Measurements from ENCODE around the gene MYH14. TPM values are rescaled to one million over a fixed set of nuclear protein-coding genes. Genes with fewer than 3 reads are reported as not detected.

MYH14 gene
- total and polyA plus RNA-seq, 2 of the 13 experiments (the other 11 are each of a cell fraction or from before 2014, with no cell fraction given) = 5.5 to 5.8 TPM

- intact Hi-C loops (cut with micrococcal nuclease; ENCODE audit: unreplicated experiment) = no loop called here
- TF ChIP-seq NRL (CRISPR knock-in tag; IDR thresholded peaks at IDR 0.05; ENCODE audit: borderline replicate concordance) = no peak
- TF ChIP-seq ATF7 (IDR thresholded peaks at IDR 0.05) = peak; percentile 38; the same call in 1 of the 2 replicates
- TF ChIP-seq ATF7 (CRISPR knock-in tag; IDR thresholded peaks at IDR 0.05) = no peak
- ATAC-seq = no peak
Observed at GRCh38 chr19:50178859-50179537, 24.4 kb upstream of the MYH14 start.

GRCh38 chr19:50181121-50181520 lies 22.3 kb upstream of the MYH14 start:
- in situ Hi-C loops (cut with HindIII; ENCODE audit: extremely low pct_ligation_motif_present, low pct_unique_long_range_greater_than_20kb) = no loop called here

More at GRCh38 chr19:50178859-50179537, 24.4 kb upstream of the MYH14 start:
- 26% methylated on average over 9 of the region's 9 CpGs for WGBS (ENCODE audit: low lambda C conversion rate)
- no peak overlapping the region for H3K4me2 ChIP-seq (ENCODE audit: low read depth, low read length)
- POLR2A ChIA-PET = no interaction called here
- no peak overlapping the region for H3K4me3 ChIP-seq (replicated peaks in 1 of 3; ENCODE audit: insufficient read depth in 1 of 3, low read depth in 2 of 3, low read length in 3 of 3)
- no peaks in the 10 kb centered on the region for H3K9me3 ChIP-seq (ENCODE audit: low read length)
- in situ Hi-C loops (cut with HindIII; ENCODE audit: extremely low pct_ligation_motif_present, low pct_unique_long_range_greater_than_20kb) = no loop called here
- BruUV-seq (replicated peaks) = no TSS peak
- no peak overlapping the region for H2AFZ ChIP-seq (ENCODE audit: low read length)
- CTCF ChIA-PET (ENCODE audit: low intra/inter-chr PET ratio, low total read pairs) = no interaction called here
- no peaks in the 10 kb centered on the region for H3K79me2 ChIP-seq (ENCODE audit: insufficient read depth, low read length)
- no peaks in the 10 kb centered on the region for H4K20me1 ChIP-seq (ENCODE audit: insufficient read depth, low read length)
- H3K27ac ChIP-seq (ENCODE audit: extremely low read length, insufficient read depth, low read length) = no peak overlapping the region
- no peak for FAIRE-seq
- peaks cover 0 to 2% of the 10 kb centered on the region in 2 experiments; a peak in 1 of 5 replicates for H3K27me3 ChIP-seq (ENCODE audit: control insufficient read depth in 1 of 2, insufficient read depth in 2 of 2, low read length in 2 of 2)
- DNase-seq (ENCODE audit: low spot score) = no peak
- no peaks in the 10 kb centered on the region for H3K36me3 ChIP-seq (replicated peaks in 1 of 2; ENCODE audit: control insufficient read depth in 1 of 2, insufficient read depth in 2 of 2, low read length in 2 of 2)
- no peaks in the 10 kb centered on the region for H3K4me1 ChIP-seq (ENCODE audit: insufficient read depth, low read length)
- no peak overlapping the region for H3K9ac ChIP-seq (ENCODE audit: insufficient read depth, low read depth, low read length)

More at GRCh38 chr19:50181121-50181520, 22.3 kb upstream of the MYH14 start:
- Histone ChIP-seq H3K36me3 (replicated peaks in 1 of 2; ENCODE audit: control insufficient read depth in 1 of 2, insufficient read depth in 2 of 2, low read length in 2 of 2) (no peaks in the 10 kb centered on the region), H3K4me3 (replicated peaks in 1 of 3; ENCODE audit: insufficient read depth in 1 of 3, low read depth in 2 of 3, low read length in 3 of 3) (no peak overlapping the region), H3K27me3 (ENCODE audit: control insufficient read depth in 1 of 2, insufficient read depth in 2 of 2, low read length in 2 of 2) (peaks cover 0 to 2% of the 10 kb centered on the region in 2 experiments; a peak in 1 of 5 replicates), H3K79me2 (ENCODE audit: insufficient read depth, low read length) (no peaks in the 10 kb centered on the region), H3K4me2 (ENCODE audit: low read depth, low read length) (no peak overlapping the region), H2AFZ (ENCODE audit: low read length) (no peak overlapping the region), H3K27ac (ENCODE audit: extremely low read length, insufficient read depth, low read length) (no peak overlapping the region), H4K20me1 (ENCODE audit: insufficient read depth, low read length) (no peaks in the 10 kb centered on the region), H3K9me3 (ENCODE audit: low read length) (no peaks in the 10 kb centered on the region), H3K4me1 (ENCODE audit: insufficient read depth, low read length) (no peaks in the 10 kb centered on the region), H3K9ac (ENCODE audit: insufficient read depth, low read depth, low read length) (no peak overlapping the region)
- ChIA-PET POLR2A (no interaction called here), CTCF (ENCODE audit: low intra/inter-chr PET ratio, low total read pairs) (no interaction called here)
- BruUV-seq (replicated peaks) = no TSS peak
- DNase-seq (ENCODE audit: low spot score) (no peak), FAIRE-seq (no peak), ATAC-seq (no peak)
- 22% methylated on average over 5 of the region's 5 CpGs for WGBS (ENCODE audit: low lambda C conversion rate)
- intact Hi-C loops (cut with micrococcal nuclease; ENCODE audit: unreplicated experiment) = no loop called here
- no peak for TF ChIP-seq GFI1 (CRISPR knock-in tag; IDR thresholded peaks at IDR 0.05; ENCODE audit: borderline replicate concordance)
- TF ChIP-seq MEIS1 (CRISPR knock-in tag; IDR thresholded peaks at IDR 0.05; ENCODE audit: borderline replicate concordance) = no peak
- peak; percentile 74 for TF ChIP-seq CEBPB (IDR thresholded peaks at IDR 0.05; ENCODE audit: borderline replicate concordance, low read depth, low read length)
- no peak for TF ChIP-seq U2AF2 (IDR thresholded peaks at IDR 0.05; ENCODE audit: low read depth, low read length)
- TF ChIP-seq ZBTB8A (CRISPR knock-in tag; IDR thresholded peaks at IDR 0.05; ENCODE audit: borderline replicate concordance, low read depth) = no peak
- TF ChIP-seq CEBPG (CRISPR knock-in tag; IDR thresholded peaks at IDR 0.05) = 0 out of 2 replicates have a peak, but pooled peaks have one; percentile 8
